K562 (cell line): ENCODE results near the gene DCAF5. TPM values are rescaled to one million over a fixed set of nuclear protein-coding genes. Genes with fewer than 3 reads are reported as not detected.

Source experiments
- BACH1 ChIP-seq: fragments of 200-800 bp; sonication (Bioruptor generic); IDR thresholded peaks from 2 replicates; pipeline ENCODE4 v1.6.1; 2016; ENCODE audit warnings: missing genetic modification characterization, missing compliant biosample characterization
- CTBP1 ChIP-seq: fragments of 450-650 bp; IDR thresholded peaks from 2 replicates; pipeline ENCODE4 v1.6.1; 2016; ENCODE audit warnings: borderline replicate concordance
- EHMT2 ChIP-seq: fragments of 450-650 bp; IDR thresholded peaks from 2 replicates; pipeline ENCODE4 v1.6.1; 2018; ENCODE audit warnings: antibody characterized with exemption
- EP400 ChIP-seq: fragments of 450-650 bp; IDR thresholded peaks from 2 replicates; pipeline ENCODE4 v1.6.1; 2017; ENCODE audit warnings: antibody characterized with exemption, mild to moderate bottlenecking, moderate library complexity
- FOXA3 ChIP-seq, 2 experiments: fragments of 450-650 bp in 1 of 2; sonication (generic) in 1 of 2; formaldehyde crosslinking; IDR thresholded peaks in 1 of 2; conservative IDR thresholded peaks in 1 of 2; 2 replicates each; pipeline versions ENCODE4 v1.4.0 to v1.8.0; 2020 to 2022; ENCODE audit warnings: mild to moderate bottlenecking in 2 of 2, missing genetic modification reagents in 1 of 2
- FOXK2 ChIP-seq, 2 experiments: fragments of 450-650 bp; IDR thresholded peaks in 1 of 2; conservative IDR thresholded peaks in 1 of 2; 2 replicates each; pipeline ENCODE4 v1.6.1; 2016; ENCODE audit warnings: low read depth in 2 of 2, mild to moderate bottlenecking in 1 of 2
- HNRNPLL ChIP-seq: fragments of 200-400 bp; formaldehyde crosslinking; IDR thresholded peaks from 2 replicates; pipeline ENCODE4 v1.6.1; 2017; ENCODE audit warnings: low read length, low read depth, mild to moderate bottlenecking; ENCODE audit not compliant: poor library complexity, severe bottlenecking
- KHSRP ChIP-seq: fragments of 450-650 bp; IDR thresholded peaks from 2 replicates; pipeline ENCODE4 v1.6.1; 2017
- MAZ ChIP-seq, 2 experiments: fragments of 450-650 bp in 1 of 2; sonication (generic) in 1 of 2; formaldehyde crosslinking; IDR thresholded peaks in 1 of 2; conservative IDR thresholded peaks in 1 of 2; 2 replicates each; pipeline versions ENCODE4 v1.4.0 to v1.5.0; 2020; ENCODE audit warnings: mild to moderate bottlenecking in 1 of 2, missing genetic modification reagents in 1 of 2
- MEF2D ChIP-seq: conservative IDR thresholded peaks from 2 replicates; pipeline ENCODE4 v1.6.1; 2016; ENCODE audit warnings: low read depth, missing genetic modification characterization, missing compliant biosample characterization
- MTA1 ChIP-seq: fragments of 450-650 bp; IDR thresholded peaks from 2 replicates; pipeline ENCODE4 v1.6.1; 2017; ENCODE audit warnings: borderline replicate concordance
- NUFIP1 ChIP-seq: fragments of 450-650 bp; IDR thresholded peaks from 2 replicates; pipeline ENCODE4 v1.6.1; 2018; ENCODE audit not compliant: partially characterized antibody
- RBM34 ChIP-seq: fragments of 200-400 bp; formaldehyde crosslinking; IDR thresholded peaks from 2 replicates; pipeline ENCODE4 v1.6.1; 2018; ENCODE audit warnings: low read length, borderline replicate concordance; ENCODE audit not compliant: insufficient read depth
- SIN3B ChIP-seq: fragments of 450-650 bp; IDR thresholded peaks from 2 replicates; pipeline ENCODE4 v1.6.1; 2017; ENCODE audit warnings: low read depth, mild to moderate bottlenecking, moderate library complexity
- SOX6 ChIP-seq: fragments of 450-650 bp; IDR thresholded peaks from 2 replicates; pipeline ENCODE4 v1.6.1; 2014; ENCODE audit warnings: mild to moderate bottlenecking
- TBP ChIP-seq: optimal IDR thresholded peaks from 2 replicates; pipeline ENCODE3; 2011; ENCODE audit warnings: low read depth, low read length, improper control_type of control experiment
- TCF3 ChIP-seq: sonication (generic); formaldehyde crosslinking; IDR thresholded peaks from 2 replicates; pipeline ENCODE4 v1.4.0; 2020; ENCODE audit warnings: mild to moderate bottlenecking, missing genetic modification reagents
- XRCC3 ChIP-seq: fragments of 450-650 bp; IDR thresholded peaks from 2 replicates; pipeline ENCODE4 v1.6.1; 2017; ENCODE audit warnings: mild to moderate bottlenecking, moderate library complexity
- XRCC5 ChIP-seq: fragments of 200-400 bp; formaldehyde crosslinking; IDR thresholded peaks from 2 replicates; pipeline ENCODE4 v1.6.1; 2017; ENCODE audit warnings: low read depth, mild to moderate bottlenecking, low read length
- ZNF408 ChIP-seq: fragments of 250-450 bp; sonication (Bioruptor Pico); IDR thresholded peaks from 2 replicates; pipeline ENCODE4 v1.4.0; 2020; ENCODE audit warnings: low read depth, mild to moderate bottlenecking, moderate library complexity
- polyA plus RNA-seq, 8 experiments: library from polyadenylated mRNA; depleted of rRNA in 4 of 8; stranded (reverse) in 5 of 8; unstranded in 3 of 8; fragments of >200 nt; fragmentation: Nextera tagmentation in 2 of 8; fragmentation: Illumina TruSeq in 1 of 8; extraction: Ambion mirVana in 2 of 8; extraction: Trizol in 1 of 8; gene quantifications; 2 replicates each; pipeline versions ENCODE4 v1.2.1 to v1.2.3, GENCODE V29; 2011 to 2014; ENCODE audit warnings: inconsistent platforms in 1 of 8, missing spikeins in 1 of 8
- total RNA-seq, 7 experiments: library from RNA; depleted of rRNA in 6 of 7; stranded (reverse); fragments of >200 nt in 6 of 7; fragmentation: Illumina TruSeq in 2 of 7; extraction: Trizol in 2 of 7; gene quantifications; 2 replicates each; pipeline versions ENCODE4 v1.2.1 to v1.2.3, GENCODE V29; 2011 to 2021; ENCODE audit warnings: low replicate concordance in 1 of 7
- TF ChIP-seq, protein P1 (sequence below): fragments of 450-650 bp; IDR thresholded peaks from 2 replicates; pipeline ENCODE4 v1.7.0; 2016; ENCODE audit warnings: borderline replicate concordance
- TF ChIP-seq, protein P2 (sequence below): fragments of 450-650 bp; conservative IDR thresholded peaks from 2 replicates; pipeline ENCODE4 v1.6.1; 2016; ENCODE audit warnings: missing genetic modification characterization, low read depth, mild to moderate bottlenecking, control low read depth, missing compliant biosample characterization
- TF ChIP-seq, protein P3 (sequence below): sonication (generic); formaldehyde crosslinking; IDR thresholded peaks from 2 replicates; pipeline ENCODE4 v1.9.0; 2022; ENCODE audit warnings: mild to moderate bottlenecking, missing genetic modification reagents

The DCAF5 gene
- total and polyA plus RNA-seq, 9 of the 15 experiments (the other 6 are each of a cell fraction or from before 2014, with no cell fraction given): 5.6 to 24.1 (median 12.7) TPM

DNA sequence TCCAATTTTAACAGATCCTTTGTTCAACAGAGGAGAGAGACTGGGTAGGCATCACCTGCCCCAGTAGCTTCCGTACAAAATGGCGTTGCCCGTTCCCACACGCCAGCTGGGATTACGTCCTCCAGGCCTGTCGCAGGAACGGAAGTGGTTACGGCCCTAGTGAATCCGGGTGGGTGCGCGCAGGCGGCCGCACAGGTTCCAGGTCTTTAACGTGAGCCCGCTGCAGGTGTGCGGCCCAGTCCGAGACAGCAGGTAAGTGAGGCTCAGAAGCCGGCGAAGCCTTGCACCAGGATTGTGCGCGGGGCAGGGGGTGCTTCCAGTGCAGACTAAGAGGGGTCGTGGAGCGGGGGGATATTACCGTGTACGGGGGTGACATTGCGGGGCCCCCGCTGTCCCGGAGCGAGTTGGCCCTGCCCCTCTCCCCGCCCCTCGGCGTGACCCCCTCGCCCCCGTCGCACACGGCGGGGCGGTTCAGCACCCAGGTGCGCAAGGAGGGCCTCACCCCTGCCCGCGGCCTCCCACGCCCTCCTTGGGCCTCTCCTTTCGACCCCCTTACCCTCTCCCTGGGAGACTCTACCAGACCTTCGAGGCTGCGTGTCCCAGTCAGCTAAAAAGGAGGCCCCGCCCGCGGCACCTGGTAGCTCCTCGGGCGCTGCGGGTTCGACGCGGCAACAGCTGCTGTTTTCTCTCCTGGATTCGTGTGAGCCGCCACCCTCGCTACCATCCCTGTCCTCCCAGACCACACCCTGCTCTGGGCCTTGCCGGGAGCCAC is 38.6 kb upstream of the DCAF5 start, which contains the start of gene EXD2 (continued):
- TF ChIP-seq, protein P1, sequence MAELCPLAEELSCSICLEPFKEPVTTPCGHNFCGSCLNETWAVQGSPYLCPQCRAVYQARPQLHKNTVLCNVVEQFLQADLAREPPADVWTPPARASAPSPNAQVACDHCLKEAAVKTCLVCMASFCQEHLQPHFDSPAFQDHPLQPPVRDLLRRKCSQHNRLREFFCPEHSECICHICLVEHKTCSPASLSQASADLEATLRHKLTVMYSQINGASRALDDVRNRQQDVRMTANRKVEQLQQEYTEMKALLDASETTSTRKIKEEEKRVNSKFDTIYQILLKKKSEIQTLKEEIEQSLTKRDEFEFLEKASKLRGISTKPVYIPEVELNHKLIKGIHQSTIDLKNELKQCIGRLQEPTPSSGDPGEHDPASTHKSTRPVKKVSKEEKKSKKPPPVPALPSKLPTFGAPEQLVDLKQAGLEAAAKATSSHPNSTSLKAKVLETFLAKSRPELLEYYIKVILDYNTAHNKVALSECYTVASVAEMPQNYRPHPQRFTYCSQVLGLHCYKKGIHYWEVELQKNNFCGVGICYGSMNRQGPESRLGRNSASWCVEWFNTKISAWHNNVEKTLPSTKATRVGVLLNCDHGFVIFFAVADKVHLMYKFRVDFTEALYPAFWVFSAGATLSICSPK: no peak
- TF ChIP-seq CTBP1 (peak; percentile 81; the same call in 1 of the 2 replicates), RBM34 (no peak), MTA1 (0 out of 2 replicates have a peak, but pooled peaks have one; percentile 49), SOX6 (peak; percentile 48; the same call in 1 of the 2 replicates), TCF3 (CRISPR knock-in tag) (peak; percentile 5; the same call in 1 of the 2 replicates), KHSRP (no peak), SIN3B (0 out of 2 replicates have a peak, but pooled peaks have one; percentile 21), EP400 (peak; percentile 86), FOXA3 (CRISPR knock-in tag; conservative IDR thresholded peaks at IDR 0.05 in 1 of 2, IDR thresholded peaks at IDR 0.05 in 1 of 2) (peak in 1 of 2 experiments; percentile 15; a peak in 1 of 4 replicates), BACH1 (tag) (no peak), MAZ (CRISPR knock-in tag; conservative IDR thresholded peaks at IDR 0.05 in 1 of 2, IDR thresholded peaks at IDR 0.05 in 1 of 2) (peak; percentile 54 to 83; a peak in 2 of 4 replicates), XRCC3 (no peak), HNRNPLL (peak; percentile 60), FOXK2 (conservative IDR thresholded peaks at IDR 0.05 in 1 of 2, IDR thresholded peaks at IDR 0.05 in 1 of 2; ENCODE audit: low read depth in 2 of 2) (peak in 1 of 2 experiments; percentile 37; a peak in 1 of 4 replicates), EHMT2 (0 out of 2 replicates have a peak, but pooled peaks have one; percentile 16), NUFIP1 (no peak), XRCC5 (0 out of 2 replicates have a peak, but pooled peaks have one; percentile 40), ZNF408 (CRISPR knock-in tag) (no peak), TBP (peak; percentile 65), MEF2D (tag) (0 out of 2 replicates have a peak, but pooled peaks have one; percentile 33)
- TF ChIP-seq, protein P2, sequence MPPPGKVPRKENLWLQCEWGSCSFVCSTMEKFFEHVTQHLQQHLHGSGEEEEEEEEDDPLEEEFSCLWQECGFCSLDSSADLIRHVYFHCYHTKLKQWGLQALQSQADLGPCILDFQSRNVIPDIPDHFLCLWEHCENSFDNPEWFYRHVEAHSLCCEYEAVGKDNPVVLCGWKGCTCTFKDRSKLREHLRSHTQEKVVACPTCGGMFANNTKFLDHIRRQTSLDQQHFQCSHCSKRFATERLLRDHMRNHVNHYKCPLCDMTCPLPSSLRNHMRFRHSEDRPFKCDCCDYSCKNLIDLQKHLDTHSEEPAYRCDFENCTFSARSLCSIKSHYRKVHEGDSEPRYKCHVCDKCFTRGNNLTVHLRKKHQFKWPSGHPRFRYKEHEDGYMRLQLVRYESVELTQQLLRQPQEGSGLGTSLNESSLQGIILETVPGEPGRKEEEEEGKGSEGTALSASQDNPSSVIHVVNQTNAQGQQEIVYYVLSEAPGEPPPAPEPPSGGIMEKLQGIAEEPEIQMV (tag): peak; percentile 94
- TF ChIP-seq, protein P3, sequence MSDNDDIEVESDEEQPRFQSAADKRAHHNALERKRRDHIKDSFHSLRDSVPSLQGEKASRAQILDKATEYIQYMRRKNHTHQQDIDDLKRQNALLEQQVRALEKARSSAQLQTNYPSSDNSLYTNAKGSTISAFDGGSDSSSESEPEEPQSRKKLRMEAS: peak; percentile 72
- TF ChIP-seq, all 486 proteins: peak for 116
